HG02981 (cell line): ENCODE results near the gene TIFAB.

ENCODE experiments used
- ATAC-seq: cut with Tn5 transposase; IDR thresholded peaks from one replicate; pipeline ENCODE4 v1.9.1; 2021; ENCODE audit warnings: mild to moderate bottlenecking, moderate library complexity; ENCODE audit not compliant: unreplicated experiment

The TIFAB gene

DNA sequence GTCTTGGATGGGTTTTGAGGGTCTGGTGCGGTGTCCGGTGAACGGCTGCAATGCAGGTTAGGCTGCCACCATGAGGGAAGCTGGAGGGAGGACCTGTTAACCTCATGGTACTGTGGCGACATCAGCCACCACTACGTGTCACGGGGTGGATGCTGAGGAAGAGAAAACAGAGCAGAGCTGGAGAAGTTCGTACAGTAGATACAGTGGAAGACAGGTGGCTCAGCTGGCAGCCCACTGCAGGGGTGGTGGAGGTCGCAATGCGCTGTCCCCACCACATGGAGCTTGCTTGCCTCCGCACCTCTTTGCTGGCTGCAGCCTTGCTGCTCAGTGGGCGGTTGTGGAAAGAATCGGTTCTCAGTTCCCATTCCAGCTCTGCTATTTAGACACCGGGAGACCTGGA, 7.8 kb downstream of the TIFAB start:
- ATAC-seq: no peak

DNA sequence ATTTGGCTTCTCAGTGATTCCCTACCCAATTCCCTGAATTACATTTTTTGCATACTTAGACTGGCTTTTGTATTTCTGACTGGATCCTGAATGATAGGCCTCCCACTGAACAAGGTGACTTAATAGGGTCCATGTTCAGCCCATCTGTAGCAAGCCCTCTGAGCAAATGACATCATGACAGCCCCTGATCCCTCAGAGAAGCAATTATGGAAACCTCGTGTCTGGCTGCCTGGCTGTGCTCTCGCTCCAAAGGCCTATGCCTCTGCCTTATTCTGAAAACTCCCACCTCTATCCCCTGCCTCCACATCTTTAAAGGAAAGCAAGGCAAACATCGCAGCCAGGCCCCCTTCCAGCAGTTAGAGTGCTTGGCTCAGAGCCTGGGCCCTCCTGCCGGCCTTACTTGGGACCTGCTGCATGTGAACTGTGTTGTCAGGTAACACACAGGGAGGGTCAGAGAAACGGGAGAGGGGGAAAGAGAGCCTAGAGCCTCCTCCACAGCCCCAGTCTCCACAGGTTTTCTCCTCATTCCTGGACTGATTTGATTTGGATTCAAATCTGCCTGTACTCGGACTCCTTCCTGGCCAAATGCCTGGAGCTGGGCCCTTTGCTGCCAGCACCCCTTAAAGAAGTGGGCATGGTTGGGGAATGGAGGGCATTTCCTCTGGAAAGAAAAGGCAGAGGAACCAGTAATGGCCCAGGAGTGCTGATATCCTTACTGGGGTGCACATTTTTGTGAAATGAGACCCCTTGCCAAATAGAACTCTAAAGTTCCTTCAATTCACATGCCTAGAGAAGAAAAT, 8.8 kb downstream of the TIFAB start:
- ATAC-seq: no peak

DNA sequence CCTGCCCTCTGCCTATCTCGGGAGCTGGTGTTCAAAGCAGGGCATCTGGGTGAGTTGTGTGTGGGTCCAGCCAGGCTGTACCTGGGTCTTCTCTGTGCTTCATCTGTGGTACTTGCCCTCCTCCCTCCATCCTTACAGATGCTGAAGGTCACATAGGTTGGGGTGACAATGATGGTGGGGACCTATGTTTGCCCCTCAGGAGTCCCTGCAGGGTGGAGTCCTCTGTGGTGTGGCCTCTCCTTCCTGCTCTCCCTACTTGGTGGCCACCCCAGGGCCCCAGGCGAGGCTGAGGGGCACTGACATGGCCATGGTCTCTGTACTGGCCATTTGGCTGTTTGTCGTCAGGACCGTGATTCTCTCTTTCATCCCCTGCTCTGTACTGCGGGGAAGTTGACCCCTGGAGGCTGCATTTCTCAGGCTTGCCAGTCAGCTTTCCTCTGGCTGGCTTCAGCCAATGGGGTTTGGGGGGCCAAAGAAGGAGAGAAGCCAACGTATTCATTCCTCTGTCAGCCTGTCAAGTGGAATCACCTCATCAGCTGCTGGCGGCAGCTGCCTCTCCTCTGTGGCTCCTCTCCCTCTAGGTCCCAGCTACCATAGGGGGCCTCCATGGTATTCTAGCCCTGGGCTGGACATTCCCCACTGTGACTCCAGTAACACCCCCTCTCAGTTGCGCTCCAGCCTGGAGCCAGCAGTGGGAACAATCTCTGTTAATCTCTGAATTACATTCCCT, 9.6 kb downstream of the TIFAB start:
- no peak for ATAC-seq

GRCh38 chr5:135441919-135442318, 10.2 kb downstream of the TIFAB start:
- no peak for ATAC-seq

DNA sequence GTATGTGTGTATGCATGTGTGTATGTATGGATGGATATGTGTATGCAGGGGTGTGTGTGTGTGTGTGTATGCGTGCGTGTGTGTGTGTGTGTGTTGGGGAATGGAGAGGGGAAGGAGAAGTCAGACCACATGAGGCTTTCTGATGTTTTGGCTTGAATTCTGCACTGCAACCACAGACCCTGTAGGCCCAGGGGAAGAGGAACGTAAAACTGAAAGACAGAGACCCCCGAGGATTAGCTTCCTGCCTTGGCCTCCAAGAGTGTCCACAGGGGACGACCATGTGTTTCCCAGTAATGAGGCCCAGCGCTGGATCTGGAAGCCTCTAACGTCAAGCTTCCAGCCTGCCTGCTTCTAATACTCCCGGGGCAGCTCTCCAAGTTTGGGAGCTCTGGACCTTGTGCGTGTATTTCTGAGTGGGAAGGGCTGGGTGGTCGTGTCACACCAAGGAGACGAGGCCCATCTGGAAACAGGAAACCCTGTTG, 10.8 kb downstream of the TIFAB start:
- ATAC-seq: no peak

DNA sequence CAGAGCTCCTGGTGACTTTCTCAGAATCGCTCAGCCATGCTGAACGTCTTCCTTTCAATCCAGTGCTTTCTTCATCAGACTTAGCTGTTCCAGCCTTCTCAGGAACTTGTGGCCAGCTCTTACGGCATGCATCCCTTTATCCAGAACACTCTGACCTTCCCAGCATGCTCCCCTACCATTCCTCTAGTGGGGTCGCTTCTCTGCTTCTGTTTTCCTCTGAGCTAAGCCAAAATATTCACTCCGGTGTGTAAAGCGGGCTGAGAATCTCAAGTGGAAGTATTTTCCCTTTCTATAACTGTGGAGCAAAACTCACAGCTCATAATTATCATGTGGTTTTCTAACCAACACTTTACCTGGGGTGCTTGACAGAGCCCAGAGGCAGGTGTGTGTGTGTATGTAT, 11.2 kb downstream of the TIFAB start:
- ATAC-seq: no peak

- no peak for ATAC-seq
Observed at GRCh38 chr5:135439231-135440205, 12.6 kb downstream of the TIFAB start.

- no peak for ATAC-seq
Observed at GRCh38 chr5:135438636-135439221, 13.4 kb downstream of the TIFAB start.

- no peak for ATAC-seq
Observed at GRCh38 chr5:135437796-135438560, 14.2 kb downstream of the TIFAB start.

DNA sequence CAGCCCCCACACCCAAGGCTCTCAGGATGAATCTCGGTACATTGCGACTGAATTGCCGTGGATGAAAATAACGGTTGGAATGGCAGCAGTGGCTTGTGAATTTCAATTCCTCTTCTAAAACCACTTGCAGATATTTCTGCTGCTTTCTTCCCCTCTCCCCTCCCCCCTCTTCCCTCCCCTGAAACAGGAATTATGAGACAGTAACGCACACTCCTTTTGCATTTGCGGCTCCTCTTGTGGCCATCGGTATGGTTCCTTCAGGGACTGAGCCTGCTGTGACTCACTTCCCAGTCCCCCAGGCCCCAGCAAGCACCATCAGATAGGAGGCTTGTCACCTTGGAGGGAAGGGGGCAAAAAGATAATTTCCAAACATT, 14.7 kb downstream of the TIFAB start:
- ATAC-seq: no peak

GRCh38 chr5:135436951-135437418, 15.2 kb downstream of the TIFAB start:
- ATAC-seq: no peak

DNA sequence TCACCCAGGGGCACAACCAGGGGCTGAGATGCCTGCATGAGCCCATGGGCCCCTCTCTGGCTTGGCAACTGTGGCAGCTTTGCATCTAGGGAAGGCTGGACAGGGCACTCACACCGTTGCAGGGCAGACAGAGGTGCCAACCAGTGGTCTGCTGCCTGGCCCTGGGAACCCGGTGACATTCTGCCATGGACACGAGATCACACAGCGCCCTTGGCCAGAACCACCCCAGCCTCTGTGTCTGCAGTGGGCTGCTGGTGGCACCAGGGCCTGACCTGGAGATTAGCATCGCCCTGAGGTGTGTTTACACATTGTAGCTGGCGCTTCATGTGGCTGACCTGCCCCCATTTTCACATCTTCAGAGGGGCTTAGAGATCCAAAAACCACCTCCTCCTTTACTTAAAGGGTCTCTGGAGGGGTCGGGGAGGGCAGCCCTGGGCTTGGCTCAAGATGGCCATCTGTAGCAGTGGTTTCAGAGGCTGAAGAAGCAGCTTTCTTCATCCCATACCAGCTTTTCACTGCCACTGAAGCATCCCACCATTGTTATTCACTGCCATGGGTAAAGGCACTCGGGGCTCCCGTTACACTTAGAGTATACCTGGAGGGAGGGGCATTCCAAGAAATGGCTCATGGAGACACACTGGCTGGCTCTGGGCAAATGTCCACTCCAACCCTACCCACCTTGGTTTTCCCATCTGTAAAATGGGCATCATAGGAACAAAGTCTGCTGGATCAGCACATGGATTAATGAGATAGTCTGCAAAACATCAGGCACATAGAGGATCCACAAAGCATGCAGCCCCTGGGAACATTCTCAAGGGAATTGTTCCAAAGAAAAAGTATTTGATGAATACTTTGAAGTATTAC, 16.5 kb downstream of the TIFAB start:
- ATAC-seq: no peak

- ATAC-seq: no peak
Observed at GRCh38 chr5:135434591-135435466, 17.3 kb downstream of the TIFAB start.

DNA sequence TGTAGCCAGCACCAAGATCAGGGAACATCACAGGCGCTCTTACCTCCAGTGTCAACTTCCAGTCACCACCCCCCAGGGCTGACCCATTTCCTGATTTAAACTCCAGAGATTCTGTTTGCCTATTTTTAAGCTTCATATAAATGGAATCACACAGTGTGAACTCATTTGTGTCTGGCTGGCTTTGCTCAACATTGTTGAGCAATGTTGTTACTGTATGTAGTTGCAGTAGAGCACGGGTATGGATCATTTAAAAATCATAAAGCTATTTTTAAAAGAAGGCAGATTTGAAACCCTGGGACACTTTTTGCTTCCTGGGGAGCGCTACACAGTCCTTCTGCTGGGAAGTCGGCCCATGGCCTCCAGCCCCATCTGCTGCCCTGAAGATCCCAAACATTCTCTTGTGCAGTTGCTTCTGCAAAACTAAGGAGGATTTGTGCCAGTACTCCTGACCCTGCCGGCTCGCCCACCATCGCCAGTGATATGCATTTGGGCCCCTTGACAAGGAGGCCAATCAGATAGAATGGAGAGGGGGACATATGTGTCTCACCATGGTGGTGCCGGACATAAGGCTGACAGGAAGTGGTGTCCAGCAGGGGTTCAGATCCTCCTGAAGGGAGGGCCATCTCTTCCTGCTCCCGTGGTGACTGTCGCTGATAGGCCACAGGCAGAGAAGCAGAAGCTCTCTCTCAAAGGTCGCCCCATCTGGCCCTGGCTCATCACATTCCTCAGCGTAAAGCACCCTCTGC, 18.3 kb downstream of the TIFAB start:
- ATAC-seq: no peak

GRCh38 chr5:135432113-135432512, 20.0 kb downstream of the TIFAB start:
- no peak for ATAC-seq

- ATAC-seq: no peak
Observed at GRCh38 chr5:135430135-135430437, 22.1 kb downstream of the TIFAB start.

DNA sequence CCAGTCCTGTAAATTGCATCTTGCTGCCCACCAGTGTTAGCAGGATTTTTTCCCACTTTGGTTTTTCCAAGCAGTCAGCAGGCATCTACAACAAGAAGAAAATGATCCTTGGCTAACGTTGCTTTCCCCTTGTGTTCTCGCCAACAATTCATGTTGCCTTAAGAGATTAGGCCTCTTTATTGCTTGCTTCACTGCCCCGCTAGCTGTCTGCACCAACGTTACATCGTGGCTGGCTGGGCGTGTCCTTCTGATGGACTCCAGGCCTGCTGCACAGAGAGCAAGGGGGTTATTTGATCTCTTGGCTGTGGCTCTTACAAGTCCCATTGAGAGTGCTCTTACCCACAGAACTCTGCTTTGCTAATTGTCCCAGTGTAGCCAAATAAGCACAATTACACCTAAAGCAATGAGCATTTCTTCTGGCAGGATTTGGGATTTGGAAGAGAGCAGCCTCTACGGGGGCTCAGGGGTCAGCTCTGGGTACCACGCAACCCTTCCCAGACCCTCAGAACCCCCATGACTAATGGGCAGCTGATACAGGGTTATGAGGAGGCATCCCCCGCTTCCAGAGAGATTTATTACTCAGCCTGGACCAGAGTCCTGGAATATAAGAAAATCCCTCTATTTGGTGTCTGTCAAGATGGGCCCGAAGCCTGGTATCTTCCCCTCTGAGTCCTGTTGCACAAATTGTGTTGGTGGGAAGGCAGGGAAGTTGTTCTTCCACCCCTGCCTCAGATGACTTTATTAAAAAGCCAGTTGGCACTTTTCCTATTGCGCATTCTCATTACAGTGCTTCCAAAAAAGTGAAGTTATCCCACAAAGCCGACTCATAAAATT, 22.6 kb downstream of the TIFAB start:
- ATAC-seq: no peak
